SK-N-SH (cell line): ENCODE data around the gene USP10. TPM values are rescaled to one million over a fixed set of nuclear protein-coding genes. Genes with fewer than 3 reads are reported as not detected.

Experiments used
- CTCF ChIA-PET: fragments of 300-600, 350-600 bp; formaldehyde crosslinking; extraction: SDS; loops from one replicate; lab custom pipeline; 2021; lab: Yijun Ruan, JAX
- POLR2A ChIA-PET: fragments of 350-600 bp; sonication (Branson Sonifier 250); formaldehyde crosslinking; extraction: SDS; loops from one replicate; lab custom pipeline; 2020; ENCODE audit warnings: antibody characterized with exemption, inconsistent platforms; lab: Yijun Ruan, JAX
- DNase-seq: peaks from one replicate; pipeline ENCODE4 v3.0.0; 2012
- H2AFZ ChIP-seq: fragments of 200-600 bp; sonication (generic); 2 replicates; pipeline ENCODE4 v1.8.1; 2016; ENCODE audit warnings: antibody characterized with exemption, mild to moderate bottlenecking, low read depth
- H3F3A ChIP-seq: fragments of 200-600 bp; sonication (generic); replicated peaks from 2 replicates; pipeline ENCODE3; 2016; ENCODE audit warnings: antibody characterized with exemption, mild to moderate bottlenecking; ENCODE audit not compliant: insufficient read depth
- H3K27ac ChIP-seq, 2 experiments: fragments of 200-500 bp in 1 of 2; fragments of 200-600 bp in 1 of 2; sonication (Bioruptor generic) in 1 of 2; sonication (generic), shearing (Covaris generic) in 1 of 2; 2 replicates each; pipeline versions ENCODE4 v1.5.1 to v1.6.1; 2014 to 2016; ENCODE audit warnings: low read depth in 2 of 2, inconsistent platforms in 1 of 2, low read length in 1 of 2, mild to moderate bottlenecking in 1 of 2, mixed read lengths in 1 of 2
- H3K27me3 ChIP-seq: fragments of 200-600 bp; sonication (generic), shearing (Covaris generic); 2 replicates; pipeline ENCODE4 v1.6.1; 2016; ENCODE audit warnings: mixed run types; ENCODE audit not compliant: insufficient read depth
- H3K36me3 ChIP-seq, 2 experiments: fragments of 200-500 bp in 1 of 2; fragments of 200-600 bp in 1 of 2; sonication (Bioruptor generic) in 1 of 2; sonication (generic) in 1 of 2; replicated peaks in 1 of 2; 2 replicates each; pipeline versions ENCODE3 to v1.5.1; 2014 to 2016; ENCODE audit warnings: low read length in 1 of 2, mild to moderate bottlenecking in 1 of 2; ENCODE audit not compliant: insufficient read depth in 2 of 2, control insufficient read depth in 1 of 2
- H3K4me1 ChIP-seq, 2 experiments: fragments of 200-500 bp in 1 of 2; fragments of 200-600 bp in 1 of 2; sonication (Bioruptor generic) in 1 of 2; sonication (generic), shearing (Covaris generic) in 1 of 2; 2 replicates each; pipeline versions ENCODE4 v1.5.1 to v1.6.1; 2014 to 2016; ENCODE audit warnings: low read depth in 1 of 2, low read length in 1 of 2, mixed run types in 1 of 2; ENCODE audit not compliant: insufficient read depth in 2 of 2, control insufficient read depth in 1 of 2
- H3K4me2 ChIP-seq: fragments of 200-600 bp; sonication (generic), shearing (Covaris generic); 2 replicates; pipeline ENCODE4 v1.6.1; 2017; ENCODE audit warnings: mixed run types
- H3K4me3 ChIP-seq, 2 experiments: fragments of 200-500 bp in 1 of 2; fragments of 200-600 bp in 1 of 2; sonication (Bioruptor generic) in 1 of 2; sonication (generic), shearing (Covaris generic) in 1 of 2; 2 replicates each; pipeline versions ENCODE4 v1.5.1 to v1.8.1; 2014 to 2016; ENCODE audit warnings: low read depth in 2 of 2, inconsistent platforms in 1 of 2, low read length in 1 of 2, mild to moderate bottlenecking in 1 of 2, mixed read lengths in 1 of 2, moderate library complexity in 1 of 2
- H3K79me2 ChIP-seq: fragments of 200-600 bp; sonication (generic); 2 replicates; pipeline ENCODE4 v1.8.1; 2017; ENCODE audit warnings: mild to moderate bottlenecking; ENCODE audit not compliant: insufficient read depth
- H3K9ac ChIP-seq: fragments of 200-600 bp; sonication (generic); 2 replicates; pipeline ENCODE4 v1.6.1; 2017; ENCODE audit warnings: mixed run types
- H3K9me2 ChIP-seq: fragments of 200-600 bp; sonication (generic); 2 replicates; pipeline ENCODE4 v1.6.1; 2017; ENCODE audit warnings: mixed run types
- H3K9me3 ChIP-seq: fragments of 200-600 bp; sonication (generic); 2 replicates; pipeline ENCODE4 v1.6.1; 2017; ENCODE audit warnings: mixed run types, mild to moderate bottlenecking, moderate library complexity
- H4K20me1 ChIP-seq: fragments of 200-600 bp; sonication (generic); 2 replicates; pipeline ENCODE4 v1.6.1; 2017; ENCODE audit warnings: mild to moderate bottlenecking, mixed run types; ENCODE audit not compliant: insufficient read depth
- CHD2 ChIP-seq: fragments of 150-350 bp; IDR thresholded peaks from 2 replicates; pipeline ENCODE4 v1.6.1; 2018; ENCODE audit warnings: low read length; ENCODE audit not compliant: partially characterized antibody
- ELF1 ChIP-seq: IDR thresholded peaks from 2 replicates; pipeline ENCODE4 v1.4.0; 2012
- EZH2phosphoT487 ChIP-seq: fragments of 200-600 bp; sonication (generic); IDR thresholded peaks from 2 replicates; pipeline ENCODE4 v1.6.1; 2017; ENCODE audit warnings: low read depth, mixed run types, mild to moderate bottlenecking, antibody characterized with exemption, moderate library complexity, borderline replicate concordance
- FOSL2 ChIP-seq: IDR thresholded peaks from 2 replicates; pipeline ENCODE4 v1.4.0; 2012; ENCODE audit warnings: low read depth, mild to moderate bottlenecking, moderate library complexity, borderline replicate concordance
- FOXJ3 ChIP-seq: sonication (generic); formaldehyde crosslinking; IDR thresholded peaks from 2 replicates; pipeline ENCODE4 v1.5.1; 2020; ENCODE audit warnings: mild to moderate bottlenecking, missing genetic modification reagents
- GABPA ChIP-seq: IDR thresholded peaks from 2 replicates; pipeline ENCODE4 v1.4.0; 2012; ENCODE audit warnings: low read depth, mild to moderate bottlenecking
- GATA2 ChIP-seq: sonication (generic); formaldehyde crosslinking; IDR thresholded peaks from 2 replicates; pipeline ENCODE4 v1.5.0; 2020; ENCODE audit warnings: mild to moderate bottlenecking, missing genetic modification reagents
- MXI1 ChIP-seq: IDR thresholded peaks from 2 replicates; pipeline ENCODE4 v1.6.1; 2012; ENCODE audit warnings: mild to moderate bottlenecking, low read depth, low read length, improper control_type of control experiment
- NFIC ChIP-seq: IDR thresholded peaks from 2 replicates; pipeline ENCODE4 v1.4.0; 2012; ENCODE audit warnings: borderline replicate concordance
- NRF1 ChIP-seq: IDR thresholded peaks from 2 replicates; pipeline ENCODE4 v1.6.1; 2012; ENCODE audit warnings: low read depth, mild to moderate bottlenecking, low read length
- RCOR1 ChIP-seq: fragments of 150-350 bp; IDR thresholded peaks from 2 replicates; pipeline ENCODE4 v1.6.1; 2017; ENCODE audit warnings: antibody characterized with exemption, low read length
- TAF1 ChIP-seq: IDR thresholded peaks from 2 replicates; pipeline ENCODE4 v1.6.1; 2012; ENCODE audit warnings: low read depth, mild to moderate bottlenecking, low read length, moderate library complexity, borderline replicate concordance
- WGBS: methylation state at CpG from one replicate; pipeline ENCODE4 v1.1.6; 2017; ENCODE audit warnings: low lambda C conversion rate; 5-methylcytosine and 5-hydroxymethylcytosine counted together
- polyA plus RNA-seq, 3 experiments: library from polyadenylated mRNA; depleted of rRNA; stranded (reverse); fragments of >200 nt; gene quantifications; 2 replicates each; pipeline ENCODE4 v1.2.3, GENCODE V29; 2012
- TF ChIP-seq, protein P1 (sequence below): IDR thresholded peaks from 2 replicates; pipeline ENCODE4; 2012
- TF ChIP-seq, protein P2 (sequence below): IDR thresholded peaks from 2 replicates; pipeline ENCODE4 v1.6.1; 2012; ENCODE audit warnings: mild to moderate bottlenecking, low read depth, low read length, moderate library complexity
- TF ChIP-seq, protein P3 (sequence below): IDR thresholded peaks from 2 replicates; pipeline ENCODE4 v1.4.0; 2012; ENCODE audit warnings: low read depth
- TF ChIP-seq, protein P4 (sequence below): fragments of 200-600 bp; sonication (generic); IDR thresholded peaks from 2 replicates; pipeline ENCODE4 v1.6.1; 2017; ENCODE audit warnings: antibody characterized with exemption, mild to moderate bottlenecking, moderate library complexity

USP10 gene
- polyA plus RNA-seq, 1 of the 3 experiments (the other 2 are of a cell fraction): 49.2 TPM

DNA sequence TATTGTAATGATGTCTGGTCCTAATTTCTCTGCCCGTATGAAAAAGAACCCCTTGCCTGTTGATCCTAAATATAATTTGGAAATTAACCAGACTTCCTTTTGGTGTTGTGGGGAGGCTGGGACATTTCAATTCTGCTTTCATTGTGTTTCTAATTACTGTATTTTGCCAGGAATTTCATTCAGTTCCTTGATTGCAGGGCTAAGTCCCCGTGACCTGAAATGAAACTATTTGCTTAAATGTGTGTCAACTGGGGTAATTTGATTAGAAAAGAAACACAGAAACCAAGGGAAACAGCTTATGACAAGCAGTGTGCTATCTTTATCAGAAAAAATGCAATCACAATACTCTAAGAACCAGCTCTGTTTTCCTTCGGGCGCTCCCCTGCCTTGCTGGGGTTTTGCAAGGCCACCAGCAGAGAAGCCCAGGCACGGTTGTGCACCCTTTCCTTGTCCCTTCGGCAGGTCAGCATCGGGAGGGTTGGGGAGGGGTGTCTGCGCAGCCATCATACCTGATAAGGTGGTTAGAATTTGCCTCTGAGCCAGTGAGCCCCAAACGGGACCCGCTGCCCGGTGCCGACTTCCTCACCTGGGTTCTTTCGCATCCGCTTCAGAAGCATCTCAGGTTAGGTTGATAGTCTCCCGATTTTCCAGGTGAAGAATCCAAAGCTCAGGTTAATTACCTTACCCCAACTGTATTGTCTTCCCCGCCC lies 32.0 kb upstream of the USP10 start (continued):
- TF ChIP-seq, protein P1, sequence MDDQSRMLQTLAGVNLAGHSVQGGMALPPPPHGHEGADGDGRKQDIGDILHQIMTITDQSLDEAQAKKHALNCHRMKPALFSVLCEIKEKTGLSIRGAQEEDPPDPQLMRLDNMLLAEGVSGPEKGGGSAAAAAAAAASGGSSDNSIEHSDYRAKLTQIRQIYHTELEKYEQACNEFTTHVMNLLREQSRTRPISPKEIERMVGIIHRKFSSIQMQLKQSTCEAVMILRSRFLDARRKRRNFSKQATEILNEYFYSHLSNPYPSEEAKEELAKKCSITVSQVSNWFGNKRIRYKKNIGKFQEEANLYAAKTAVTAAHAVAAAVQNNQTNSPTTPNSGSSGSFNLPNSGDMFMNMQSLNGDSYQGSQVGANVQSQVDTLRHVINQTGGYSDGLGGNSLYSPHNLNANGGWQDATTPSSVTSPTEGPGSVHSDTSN: no peak
- TF ChIP-seq CHD2 (peak; percentile 65), NRF1 (no peak)
- TF ChIP-seq, protein P2, sequence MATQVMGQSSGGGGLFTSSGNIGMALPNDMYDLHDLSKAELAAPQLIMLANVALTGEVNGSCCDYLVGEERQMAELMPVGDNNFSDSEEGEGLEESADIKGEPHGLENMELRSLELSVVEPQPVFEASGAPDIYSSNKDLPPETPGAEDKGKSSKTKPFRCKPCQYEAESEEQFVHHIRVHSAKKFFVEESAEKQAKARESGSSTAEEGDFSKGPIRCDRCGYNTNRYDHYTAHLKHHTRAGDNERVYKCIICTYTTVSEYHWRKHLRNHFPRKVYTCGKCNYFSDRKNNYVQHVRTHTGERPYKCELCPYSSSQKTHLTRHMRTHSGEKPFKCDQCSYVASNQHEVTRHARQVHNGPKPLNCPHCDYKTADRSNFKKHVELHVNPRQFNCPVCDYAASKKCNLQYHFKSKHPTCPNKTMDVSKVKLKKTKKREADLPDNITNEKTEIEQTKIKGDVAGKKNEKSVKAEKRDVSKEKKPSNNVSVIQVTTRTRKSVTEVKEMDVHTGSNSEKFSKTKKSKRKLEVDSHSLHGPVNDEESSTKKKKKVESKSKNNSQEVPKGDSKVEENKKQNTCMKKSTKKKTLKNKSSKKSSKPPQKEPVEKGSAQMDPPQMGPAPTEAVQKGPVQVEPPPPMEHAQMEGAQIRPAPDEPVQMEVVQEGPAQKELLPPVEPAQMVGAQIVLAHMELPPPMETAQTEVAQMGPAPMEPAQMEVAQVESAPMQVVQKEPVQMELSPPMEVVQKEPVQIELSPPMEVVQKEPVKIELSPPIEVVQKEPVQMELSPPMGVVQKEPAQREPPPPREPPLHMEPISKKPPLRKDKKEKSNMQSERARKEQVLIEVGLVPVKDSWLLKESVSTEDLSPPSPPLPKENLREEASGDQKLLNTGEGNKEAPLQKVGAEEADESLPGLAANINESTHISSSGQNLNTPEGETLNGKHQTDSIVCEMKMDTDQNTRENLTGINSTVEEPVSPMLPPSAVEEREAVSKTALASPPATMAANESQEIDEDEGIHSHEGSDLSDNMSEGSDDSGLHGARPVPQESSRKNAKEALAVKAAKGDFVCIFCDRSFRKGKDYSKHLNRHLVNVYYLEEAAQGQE: no peak
- TF ChIP-seq, all 33 proteins: peak for 8

DNA sequence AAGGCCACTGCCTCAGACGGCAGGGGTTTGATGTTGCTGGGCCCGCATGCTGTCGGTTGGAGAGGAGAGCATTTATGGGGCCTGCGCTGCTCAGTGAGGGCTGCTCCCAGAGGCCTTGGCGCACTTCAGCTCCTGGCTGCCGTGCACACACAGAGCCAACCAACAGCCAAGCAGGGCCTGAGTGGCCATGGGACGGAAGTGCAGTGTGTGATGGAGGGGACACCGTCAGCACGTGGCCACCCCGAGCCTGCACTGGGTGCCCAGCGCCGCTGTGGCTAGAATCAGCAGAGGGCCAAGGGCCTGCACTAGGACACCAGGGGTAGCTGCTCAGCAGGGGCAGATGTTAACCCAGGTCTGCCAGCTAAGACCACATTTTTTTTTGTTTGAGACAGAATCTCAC lies 29.7 kb upstream of the USP10 start:
- CTCF ChIA-PET: interaction anchor here (0.9 to 7.9 kb wide), 4 partner anchors 47 to 300 kb away, joined by 3 to 137 read pairs (median 10); no protein-coding TSS in a partner anchor
- no peaks in the 10 kb centered on the region for H3K27me3 ChIP-seq

More for the DNA sequence above, 29.7 kb upstream of the USP10 start:
- no peak for TF ChIP-seq NFIC
- no peak for TF ChIP-seq EZH2phosphoT487
- TF ChIP-seq TAF1: no peak
- TF ChIP-seq, protein P3, sequence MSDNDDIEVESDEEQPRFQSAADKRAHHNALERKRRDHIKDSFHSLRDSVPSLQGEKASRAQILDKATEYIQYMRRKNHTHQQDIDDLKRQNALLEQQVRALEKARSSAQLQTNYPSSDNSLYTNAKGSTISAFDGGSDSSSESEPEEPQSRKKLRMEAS: no peak
- TF ChIP-seq ELF1: no peak
- TF ChIP-seq NRF1: no peak
- no peak for TF ChIP-seq GABPA
- TF ChIP-seq, protein P4, sequence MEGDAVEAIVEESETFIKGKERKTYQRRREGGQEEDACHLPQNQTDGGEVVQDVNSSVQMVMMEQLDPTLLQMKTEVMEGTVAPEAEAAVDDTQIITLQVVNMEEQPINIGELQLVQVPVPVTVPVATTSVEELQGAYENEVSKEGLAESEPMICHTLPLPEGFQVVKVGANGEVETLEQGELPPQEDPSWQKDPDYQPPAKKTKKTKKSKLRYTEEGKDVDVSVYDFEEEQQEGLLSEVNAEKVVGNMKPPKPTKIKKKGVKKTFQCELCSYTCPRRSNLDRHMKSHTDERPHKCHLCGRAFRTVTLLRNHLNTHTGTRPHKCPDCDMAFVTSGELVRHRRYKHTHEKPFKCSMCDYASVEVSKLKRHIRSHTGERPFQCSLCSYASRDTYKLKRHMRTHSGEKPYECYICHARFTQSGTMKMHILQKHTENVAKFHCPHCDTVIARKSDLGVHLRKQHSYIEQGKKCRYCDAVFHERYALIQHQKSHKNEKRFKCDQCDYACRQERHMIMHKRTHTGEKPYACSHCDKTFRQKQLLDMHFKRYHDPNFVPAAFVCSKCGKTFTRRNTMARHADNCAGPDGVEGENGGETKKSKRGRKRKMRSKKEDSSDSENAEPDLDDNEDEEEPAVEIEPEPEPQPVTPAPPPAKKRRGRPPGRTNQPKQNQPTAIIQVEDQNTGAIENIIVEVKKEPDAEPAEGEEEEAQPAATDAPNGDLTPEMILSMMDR: no peak
- no peak for TF ChIP-seq GATA2 (CRISPR knock-in tag)
- TF ChIP-seq FOSL2: no peak
- no peak for TF ChIP-seq FOXJ3 (CRISPR knock-in tag)
- TF ChIP-seq MXI1: no peak
- TF ChIP-seq RCOR1: no peak
- Histone ChIP-seq H3K4me1 (peaks cover 0 to 16% of the 10 kb centered on the region in 2 experiments; a peak in 3 of 4 replicates), H3K79me2 (peaks cover 6% of the 10 kb centered on the region; the same call in 1 of the 2 replicates), H3K27ac (no peak overlapping the region), H4K20me1 (0 out of 2 replicates have a peak, but pooled peaks cover 8% of the 10 kb centered on the region), H3K9me3 (no peaks in the 10 kb centered on the region), H3K36me3 (peaks cover 6 to 8% of the 10 kb centered on the region in 2 experiments), H3F3A (peaks cover 3% of the 10 kb centered on the region), H3K4me2 (no peak overlapping the region), H2AFZ (no peak overlapping the region), H3K9me2 (no peaks in the 10 kb centered on the region), H3K4me3 (no peak overlapping the region), H3K9ac (no peak overlapping the region)
- DNase-seq: no peak
- POLR2A ChIA-PET: no interaction called here
- WGBS: 90% methylated on average over 9 of the region's 12 CpGs
